IMR-90 (cell line): ENCODE results near the gene IL22RA2. TPM values are rescaled to one million over a fixed set of nuclear protein-coding genes. Genes with fewer than 3 reads are reported as not detected.

Experiments
- ATAC-seq: fragments of 200-7000 bp; cut with Tn5 transposase; 2 replicates; pipeline ENCODE4 v1.9.1; 2020; ENCODE audit warnings: low read depth, mild to moderate bottlenecking, moderate library complexity
- BruUV-seq: library from RNA; stranded (reverse); fragments of 400-500 nt; replicated peaks from 2 replicates; lab custom pipeline; 2021; lab: Mats Ljungman, UMichigan
- CTCF ChIA-PET: fragments of 300-600 bp; formaldehyde crosslinking; extraction: SDS; loops from one replicate; lab custom pipeline; 2021; ENCODE audit warnings: antibody characterized with exemption; lab: Yijun Ruan, JAX
- POLR2A ChIA-PET: fragments of 300-600 bp; sonication (Branson Sonifier 250); formaldehyde crosslinking; loops from one replicate; lab custom pipeline; 2022; ENCODE audit warnings: antibody characterized with exemption; ENCODE audit not compliant: unreplicated experiment; lab: Charles Lee
- DNase-seq: peaks from one replicate; pipeline ENCODE4 v3.0.0; 2013
- H2AFZ ChIP-seq: replicated peaks from 2 replicates; pipeline ENCODE3; 2013; ENCODE audit warnings: low read length, mild to moderate bottlenecking; ENCODE audit not compliant: poor library complexity
- H2AK5ac ChIP-seq: 2 replicates; pipeline ENCODE4 v1.6.1; 2013; ENCODE audit warnings: low read depth, low read length, inconsistent platforms
- H2AK9ac ChIP-seq: replicated peaks from 2 replicates; pipeline ENCODE3; 2013; ENCODE audit warnings: mild to moderate bottlenecking, low read depth, low read length, moderate library complexity; ENCODE audit not compliant: poor library complexity
- H2BK120ac ChIP-seq: 2 replicates; pipeline ENCODE4 v1.6.1; 2013; ENCODE audit warnings: low read depth, low read length, inconsistent platforms
- H2BK15ac ChIP-seq: 3 replicates; pipeline ENCODE4 v1.6.1; 2013; ENCODE audit warnings: low read depth, low read length, inconsistent platforms
- H2BK20ac ChIP-seq: 2 replicates; pipeline ENCODE4 v1.6.1; 2013; ENCODE audit warnings: low read depth, mild to moderate bottlenecking, inconsistent platforms, low read length, moderate library complexity
- H2BK5ac ChIP-seq: 2 replicates; pipeline ENCODE4 v1.6.1; 2013; ENCODE audit warnings: mild to moderate bottlenecking, low read depth, low read length, inconsistent platforms; ENCODE audit not compliant: poor library complexity, severe bottlenecking
- H3K14ac ChIP-seq: replicated peaks from 2 replicates; pipeline ENCODE4 v1.6.1; 2013; ENCODE audit warnings: low read depth, low read length, inconsistent platforms
- H3K18ac ChIP-seq: 2 replicates; pipeline ENCODE4 v1.6.1; 2013; ENCODE audit warnings: low read depth, low read length, control low read depth
- H3K23ac ChIP-seq: 2 replicates; pipeline ENCODE4 v1.6.1; 2013; ENCODE audit warnings: low read depth, low read length, inconsistent platforms
- H3K27ac ChIP-seq: 2 replicates; pipeline ENCODE4 v1.5.1; 2013; ENCODE audit warnings: mild to moderate bottlenecking, control low read depth, low read length; ENCODE audit not compliant: insufficient read depth
- H3K27me3 ChIP-seq: 2 replicates; pipeline ENCODE4 v1.6.1; 2013; ENCODE audit warnings: low read length; ENCODE audit not compliant: control insufficient read depth, insufficient read depth
- H3K36me3 ChIP-seq: 2 replicates; pipeline ENCODE4 v1.6.1; 2013; ENCODE audit warnings: low read length, mixed read lengths; ENCODE audit not compliant: control insufficient read depth, insufficient read depth
- H3K4ac ChIP-seq: 2 replicates; pipeline ENCODE4 v1.6.1; 2013; ENCODE audit warnings: low read depth, low read length, inconsistent platforms
- H3K4me1 ChIP-seq: 2 replicates; pipeline ENCODE4 v1.6.1; 2013; ENCODE audit warnings: low read length, mixed read lengths; ENCODE audit not compliant: control insufficient read depth, insufficient read depth
- H3K4me2 ChIP-seq: 2 replicates; pipeline ENCODE4 v1.6.1; 2013; ENCODE audit warnings: low read depth, mild to moderate bottlenecking, control low read depth, low read length, moderate library complexity
- H3K4me3 ChIP-seq: 2 replicates; pipeline ENCODE4 v1.5.1; 2013; ENCODE audit warnings: low read depth, mild to moderate bottlenecking, control low read depth, low read length, moderate library complexity; ENCODE audit not compliant: insufficient read depth
- H3K56ac ChIP-seq: 2 replicates; pipeline ENCODE4 v1.6.1; 2013; ENCODE audit warnings: low read length, inconsistent platforms; ENCODE audit not compliant: insufficient read depth; ENCODE audit errors: extremely low read depth
- H3K79me1 ChIP-seq, 2 experiments: 2 replicates each; pipeline ENCODE4 v1.6.1; 2013; ENCODE audit warnings: low read length in 2 of 2, inconsistent platforms in 1 of 2, low read depth in 1 of 2
- H3K9ac ChIP-seq: 2 replicates; pipeline ENCODE4 v1.6.1; 2013; ENCODE audit warnings: low read depth, low read length, control low read depth
- H3K9me1 ChIP-seq: 2 replicates; pipeline ENCODE4 v1.6.1; 2013; ENCODE audit warnings: low read length, inconsistent platforms; ENCODE audit not compliant: insufficient read depth
- H3K9me3 ChIP-seq: 2 replicates; pipeline ENCODE4 v1.6.1; 2013; ENCODE audit warnings: low read length; ENCODE audit not compliant: control insufficient read depth, insufficient read depth
- H4K20me1 ChIP-seq: 2 replicates; pipeline ENCODE4 v1.6.1; 2013; ENCODE audit warnings: low read length, inconsistent platforms; ENCODE audit not compliant: insufficient read depth
- H4K5ac ChIP-seq: 2 replicates; pipeline ENCODE4 v1.6.1; 2013; ENCODE audit warnings: mild to moderate bottlenecking, low read depth, low read length, control low read depth
- H4K8ac ChIP-seq, 2 experiments: 2 replicates each; pipeline ENCODE4 v1.6.1; 2013; ENCODE audit warnings: low read depth in 2 of 2, low read length in 2 of 2, control low read depth in 1 of 2, inconsistent platforms in 1 of 2
- H4K91ac ChIP-seq: 2 replicates; pipeline ENCODE4 v1.6.1; 2013; ENCODE audit warnings: low read depth, low read length, inconsistent platforms; ENCODE audit not compliant: insufficient read depth
- BHLHE40 ChIP-seq: fragments of 150-350 bp; IDR thresholded peaks from 2 replicates; pipeline ENCODE4 v1.6.1; 2016; ENCODE audit warnings: mild to moderate bottlenecking, low read depth, low read length
- CEBPB ChIP-seq: IDR thresholded peaks from 2 replicates; pipeline ENCODE4 v1.6.1; 2012; ENCODE audit warnings: low read depth, low read length, improper control_type of control experiment
- CHD1 ChIP-seq: IDR thresholded peaks from 2 replicates; pipeline ENCODE4 v1.6.1; 2012; ENCODE audit warnings: low read depth, low read length, improper control_type of control experiment
- CTCF ChIP-seq: conservative IDR thresholded peaks from 2 replicates; pipeline ENCODE4 v1.5.1; 2012; ENCODE audit warnings: mild to moderate bottlenecking, low read depth, low read length, improper control_type of control experiment
- ELK1 ChIP-seq: fragments of 150-350 bp; IDR thresholded peaks from 2 replicates; pipeline ENCODE4 v1.6.1; 2016; ENCODE audit warnings: low read depth, mild to moderate bottlenecking, low read length, moderate library complexity, borderline replicate concordance
- FOS ChIP-seq: fragments of 150-350 bp; IDR thresholded peaks from 2 replicates; pipeline ENCODE4 v1.6.1; 2016; ENCODE audit warnings: low read depth, low read length
- MAFK ChIP-seq: IDR thresholded peaks from 2 replicates; pipeline ENCODE4 v1.6.1; 2012; ENCODE audit warnings: low read depth, low read length, improper control_type of control experiment
- MAZ ChIP-seq: IDR thresholded peaks from 2 replicates; pipeline ENCODE4 v1.6.1; 2012; ENCODE audit warnings: low read depth, mild to moderate bottlenecking, low read length, improper control_type of control experiment, moderate library complexity, borderline replicate concordance
- MXI1 ChIP-seq: IDR thresholded peaks from 2 replicates; pipeline ENCODE4 v1.6.1; 2012; ENCODE audit warnings: low read depth, mild to moderate bottlenecking, low read length, moderate library complexity, borderline replicate concordance
- NFE2L2 ChIP-seq: fragments of 150-350 bp; IDR thresholded peaks from 2 replicates; pipeline ENCODE4 v1.6.1; 2016; ENCODE audit warnings: low read depth, mild to moderate bottlenecking, low read length
- RAD21 ChIP-seq: IDR thresholded peaks from 2 replicates; pipeline ENCODE4 v1.6.1; 2012; ENCODE audit warnings: low read length, improper control_type of control experiment
- RCOR1 ChIP-seq: IDR thresholded peaks from 2 replicates; pipeline ENCODE4 v1.6.1; 2012; ENCODE audit warnings: mild to moderate bottlenecking, low read length, improper control_type of control experiment; ENCODE audit not compliant: insufficient replicate concordance
- SMC3 ChIP-seq: fragments of 150-350 bp; IDR thresholded peaks from 2 replicates; pipeline ENCODE4 v1.6.1; 2016; ENCODE audit warnings: low read depth, mild to moderate bottlenecking, antibody characterized with exemption, low read length, moderate library complexity
- dilution Hi-C: fragments of 300-500 bp; cut with HindIII; formaldehyde crosslinking; loops from one replicate; pipeline ENCODE4 v1.14.3; 2018; ENCODE audit warnings: low sequenced_read_pairs; ENCODE audit not compliant: unreplicated experiment
- in situ Hi-C: fragments of 300-500 bp; cut with MboI; formaldehyde crosslinking; loops from 3 replicates; pipeline ENCODE4 v1.14.3; 2019; ENCODE audit warnings: low sequenced_read_pairs, inconsistent platforms, mixed read lengths
- intact Hi-C: fragments of 100-400 bp; cut with micrococcal nuclease; formaldehyde crosslinking; loops from 2 replicates; pipeline ENCODE4 v1.10.0; 2022
- polyA plus RNA-seq, 3 experiments: library from polyadenylated mRNA; depleted of rRNA; stranded (reverse); fragments of >200 nt; gene quantifications; 2 replicates each; pipeline ENCODE4 v1.2.3, GENCODE V29; 2012; ENCODE audit warnings: low replicate concordance in 1 of 3
- total RNA-seq: library from RNA; depleted of rRNA; stranded (reverse); fragments of >200 nt; gene quantifications from 2 replicates; pipeline ENCODE4 v1.2.3, GENCODE V29; 2012
- TF ChIP-seq, protein P1 (sequence below): fragments of 150-350 bp; IDR thresholded peaks from 2 replicates; pipeline ENCODE4 v1.6.1; 2017; ENCODE audit warnings: mild to moderate bottlenecking, antibody characterized with exemption, low read length, low read depth

The IL22RA2 gene
- total and polyA plus RNA-seq, 2 of the 4 experiments (the other 2 are of a cell fraction) = not detected

DNA sequence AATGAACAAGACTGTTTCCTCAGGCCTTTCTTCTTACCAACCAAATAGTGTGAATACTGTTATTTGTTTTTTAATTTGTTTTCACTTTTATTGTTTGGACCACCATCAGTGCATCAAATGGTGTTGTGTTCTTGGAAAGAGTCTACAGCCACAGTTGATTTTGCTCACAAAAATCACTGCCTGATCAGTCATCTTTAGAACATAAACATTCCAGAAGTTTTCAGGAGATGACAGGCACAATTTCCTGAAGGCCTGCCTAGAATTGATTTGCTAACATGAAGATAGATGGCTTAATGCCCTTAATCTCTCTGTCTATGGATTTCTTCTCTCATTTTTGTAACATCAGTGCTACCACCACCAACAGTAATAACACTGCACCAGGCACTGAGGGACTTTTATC is 13.5 kb downstream of the IL22RA2 start:
- Histone ChIP-seq H3K56ac (no peak overlapping the region), H3K9me3 (peaks cover 6% of the 10 kb centered on the region), H2BK20ac (no peak overlapping the region), H3K27me3 (peaks cover 3% of the 10 kb centered on the region; the same call in 1 of the 2 replicates), H2BK15ac (no peak overlapping the region), H3K36me3 (no peaks in the 10 kb centered on the region), H4K91ac (no peak overlapping the region), H3K23ac (no peak overlapping the region), H4K8ac (no peak overlapping the region), H4K5ac (no peak overlapping the region), H2AFZ (no peak overlapping the region), H3K4me2 (no peak overlapping the region), H3K14ac (no peak overlapping the region), H2AK9ac (no peak overlapping the region), H3K4me1 (no peaks in the 10 kb centered on the region), H3K4me3 (no peak overlapping the region), H3K27ac (no peak overlapping the region), H2BK120ac (no peak overlapping the region), H3K9ac (no peak overlapping the region), H4K20me1 (no peaks in the 10 kb centered on the region), H3K4ac (no peak overlapping the region), H2BK5ac (no peak overlapping the region), H3K18ac (no peak overlapping the region), H3K79me1 (no peaks in the 10 kb centered on the region), H3K9me1 (no peaks in the 10 kb centered on the region), H2AK5ac (no peak overlapping the region)
- in situ Hi-C loops (no loop called here), dilution Hi-C loops (no loop called here), intact Hi-C loops (no loop called here)
- POLR2A ChIA-PET = no interaction called here
- DNase-seq (no peak), ATAC-seq (no peak)
- TF ChIP-seq RAD21 = no peak
- TF ChIP-seq CTCF = no peak
- no peak for TF ChIP-seq ELK1
- TF ChIP-seq BHLHE40 = no peak
- TF ChIP-seq CEBPB = no peak
- TF ChIP-seq, protein P1, sequence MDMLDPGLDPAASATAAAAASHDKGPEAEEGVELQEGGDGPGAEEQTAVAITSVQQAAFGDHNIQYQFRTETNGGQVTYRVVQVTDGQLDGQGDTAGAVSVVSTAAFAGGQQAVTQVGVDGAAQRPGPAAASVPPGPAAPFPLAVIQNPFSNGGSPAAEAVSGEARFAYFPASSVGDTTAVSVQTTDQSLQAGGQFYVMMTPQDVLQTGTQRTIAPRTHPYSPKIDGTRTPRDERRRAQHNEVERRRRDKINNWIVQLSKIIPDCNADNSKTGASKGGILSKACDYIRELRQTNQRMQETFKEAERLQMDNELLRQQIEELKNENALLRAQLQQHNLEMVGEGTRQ = no peak
- TF ChIP-seq NFE2L2 = no peak
- TF ChIP-seq MXI1 = no peak
- TF ChIP-seq CHD1 = no peak
- TF ChIP-seq RCOR1 = no peak
- no peak for TF ChIP-seq FOS
- no peak for TF ChIP-seq MAZ
- TF ChIP-seq SMC3 = no peak
- TF ChIP-seq MAFK = no peak
- BruUV-seq = no TSS peak
- CTCF ChIA-PET = no interaction called here
